Measurements from ENCODE around the gene TPPP3. TPM values are rescaled to one million over a fixed set of nuclear protein-coding genes. Genes with fewer than 3 reads are reported as not detected.

TPPP3 gene
- total RNA-seq, 1 donor from 2014 or later = 123 TPM

GRCh38 chr16:67425061-67425460 lies 31.8 kb upstream of the TPPP3 start:
- H3K9me3 ChIP-seq = no peaks in the 10 kb centered on the region
- H3K27ac ChIP-seq = no peak overlapping the region
- peaks cover 17% of the 10 kb centered on the region for H3K4me1 ChIP-seq
- ATAC-seq (no peak), DNase-seq (no peak)
- intact Hi-C loops (cut with DNase I) = no loop called here
- H3K36me3 ChIP-seq = no peaks in the 10 kb centered on the region
- peaks cover 41% of the 10 kb centered on the region for H3K27me3 ChIP-seq (ENCODE audit: low read depth)
- H3K4me3 ChIP-seq = no peak overlapping the region
- no peak for TF ChIP-seq CTCF (IDR thresholded peaks at IDR 0.05)

GRCh38 chr16:67424261-67424615 lies 30.9 kb upstream of the TPPP3 start:
- intact Hi-C loops (cut with DNase I) = no loop called here
- Histone ChIP-seq H3K4me3 (no peak overlapping the region), H3K27me3 (ENCODE audit: low read depth) (peaks cover 32% of the 10 kb centered on the region), H3K4me1 (peaks cover 15% of the 10 kb centered on the region), H3K9me3 (no peaks in the 10 kb centered on the region), H3K27ac (no peak overlapping the region), H3K36me3 (no peaks in the 10 kb centered on the region)
- no peak for TF ChIP-seq CTCF (IDR thresholded peaks at IDR 0.05)
- DNase-seq = no peak
- peak in 1 of 2 donors; percentile 59 for ATAC-seq

GRCh38 chr16:67423611-67424260 lies 30.4 kb upstream of the TPPP3 start:
- no peak overlapping the region for H3K4me3 ChIP-seq
- no peak for DNase-seq
- H3K9me3 ChIP-seq = no peaks in the 10 kb centered on the region
- intact Hi-C loops (cut with DNase I) = no loop called here
- no peaks in the 10 kb centered on the region for H3K36me3 ChIP-seq
- TF ChIP-seq CTCF (IDR thresholded peaks at IDR 0.05) = no peak
- ATAC-seq = peak in 1 of 2 donors; percentile 65
- no peak overlapping the region for H3K27ac ChIP-seq
- H3K27me3 ChIP-seq (ENCODE audit: low read depth) = peaks cover 30% of the 10 kb centered on the region
- peaks cover 15% of the 10 kb centered on the region for H3K4me1 ChIP-seq

- intact Hi-C loops (cut with DNase I) = no loop called here
- TF ChIP-seq CTCF (IDR thresholded peaks at IDR 0.05) = no peak
- no peak overlapping the region for H3K4me3 ChIP-seq
- DNase-seq (no peak), ATAC-seq (no peak)
- no peaks in the 10 kb centered on the region for H3K9me3 ChIP-seq
- no peaks in the 10 kb centered on the region for H3K36me3 ChIP-seq
- no peak overlapping the region for H3K27ac ChIP-seq
- H3K27me3 ChIP-seq (ENCODE audit: low read depth) = peaks cover 24% of the 10 kb centered on the region
- H3K4me1 ChIP-seq = peaks cover 11% of the 10 kb centered on the region
Observed at GRCh38 chr16:67423015-67423414, 29.7 kb upstream of the TPPP3 start.

- Histone ChIP-seq H3K27me3 (ENCODE audit: low read depth) (peaks cover 17% of the 10 kb centered on the region), H3K4me1 (peaks cover 18% of the 10 kb centered on the region), H3K9me3 (no peaks in the 10 kb centered on the region), H3K27ac (no peak overlapping the region), H3K36me3 (no peaks in the 10 kb centered on the region), H3K4me3 (no peak overlapping the region)
- DNase-seq (no peak), ATAC-seq (no peak)
- no peak for TF ChIP-seq CTCF (IDR thresholded peaks at IDR 0.05)
- intact Hi-C loops (cut with DNase I) = no loop called here
Observed at GRCh38 chr16:67421030-67421429, 27.7 kb upstream of the TPPP3 start.

All from lower lobe of right lung (tissue), 2 donors.